Measurements from ENCODE around the gene SVOP.

GRCh38 chr12:109020796-109021380 lies at the start of gene SVOP:
- TF ChIP-seq, protein P1, sequence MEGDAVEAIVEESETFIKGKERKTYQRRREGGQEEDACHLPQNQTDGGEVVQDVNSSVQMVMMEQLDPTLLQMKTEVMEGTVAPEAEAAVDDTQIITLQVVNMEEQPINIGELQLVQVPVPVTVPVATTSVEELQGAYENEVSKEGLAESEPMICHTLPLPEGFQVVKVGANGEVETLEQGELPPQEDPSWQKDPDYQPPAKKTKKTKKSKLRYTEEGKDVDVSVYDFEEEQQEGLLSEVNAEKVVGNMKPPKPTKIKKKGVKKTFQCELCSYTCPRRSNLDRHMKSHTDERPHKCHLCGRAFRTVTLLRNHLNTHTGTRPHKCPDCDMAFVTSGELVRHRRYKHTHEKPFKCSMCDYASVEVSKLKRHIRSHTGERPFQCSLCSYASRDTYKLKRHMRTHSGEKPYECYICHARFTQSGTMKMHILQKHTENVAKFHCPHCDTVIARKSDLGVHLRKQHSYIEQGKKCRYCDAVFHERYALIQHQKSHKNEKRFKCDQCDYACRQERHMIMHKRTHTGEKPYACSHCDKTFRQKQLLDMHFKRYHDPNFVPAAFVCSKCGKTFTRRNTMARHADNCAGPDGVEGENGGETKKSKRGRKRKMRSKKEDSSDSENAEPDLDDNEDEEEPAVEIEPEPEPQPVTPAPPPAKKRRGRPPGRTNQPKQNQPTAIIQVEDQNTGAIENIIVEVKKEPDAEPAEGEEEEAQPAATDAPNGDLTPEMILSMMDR (conservative IDR thresholded peaks at IDR 0.05; ENCODE audit: low read length) = no peak
- TF ChIP-seq EZH2phosphoT487 (IDR thresholded peaks at IDR 0.05; ENCODE audit: borderline replicate concordance, low read depth, low read length) = no peak

Data from OCI-LY7 (cell line).